ENCODE results near the gene SUPT5H. TPM values are rescaled to one million over a fixed set of nuclear protein-coding genes. Genes with fewer than 3 reads are reported as not detected.
A peak's percentile ranks its signal among the peaks of the same experiment; 100 is the strongest.

Gene SUPT5H
- total RNA-seq, 1 donor from 2014 or later = 139 TPM

- no peak for TF ChIP-seq CTCF (IDR thresholded peaks at IDR 0.05; ENCODE audit: unreplicated experiment)
- H3K36me3 Mint-ChIP-seq (ENCODE audit: low read depth, unreplicated experiment) = peaks cover 3% of the 10 kb centered on the region
- H3K4me3 Mint-ChIP-seq (ENCODE audit: unreplicated experiment) = peak overlapping the region; percentile 89
- H3K27me3 Mint-ChIP-seq (ENCODE audit: unreplicated experiment) = peaks cover 29% of the 10 kb centered on the region
- no peaks in the 10 kb centered on the region for H3K9me3 Mint-ChIP-seq (ENCODE audit: unreplicated experiment)
- peak; percentile 85 for DNase-seq (ENCODE audit: low spot score)
- H3K4me1 Mint-ChIP-seq (ENCODE audit: unreplicated experiment) = peaks cover 24% of the 10 kb centered on the region
- peak overlapping the region; percentile 96 for H3K27ac Mint-ChIP-seq (ENCODE audit: unreplicated experiment)
Measured at GRCh38 chr19:39403331-39404312, 41.8 kb upstream of the SUPT5H start.

GRCh38 chr19:39405261-39405957, 40.0 kb upstream of the SUPT5H start:
- H3K36me3 Mint-ChIP-seq (ENCODE audit: low read depth, unreplicated experiment) = peaks cover 3% of the 10 kb centered on the region
- H3K27ac Mint-ChIP-seq (ENCODE audit: unreplicated experiment) = peak overlapping the region; percentile 89
- DNase-seq (ENCODE audit: low spot score) = no peak
- no peak for TF ChIP-seq CTCF (IDR thresholded peaks at IDR 0.05; ENCODE audit: unreplicated experiment)
- H3K27me3 Mint-ChIP-seq (ENCODE audit: unreplicated experiment) = peaks cover 32% of the 10 kb centered on the region
- H3K4me3 Mint-ChIP-seq (ENCODE audit: unreplicated experiment) = no peak overlapping the region
- H3K9me3 Mint-ChIP-seq (ENCODE audit: unreplicated experiment) = no peaks in the 10 kb centered on the region
- H3K4me1 Mint-ChIP-seq (ENCODE audit: unreplicated experiment) = peaks cover 29% of the 10 kb centered on the region

GRCh38 chr19:39405958-39406655, 39.3 kb upstream of the SUPT5H start:
- peaks cover 4% of the 10 kb centered on the region for H3K36me3 Mint-ChIP-seq (ENCODE audit: low read depth, unreplicated experiment)
- H3K27ac Mint-ChIP-seq (ENCODE audit: unreplicated experiment) = peak overlapping the region; percentile 89
- no peaks in the 10 kb centered on the region for H3K9me3 Mint-ChIP-seq (ENCODE audit: unreplicated experiment)
- no peak for DNase-seq (ENCODE audit: low spot score)
- peaks cover 30% of the 10 kb centered on the region for H3K27me3 Mint-ChIP-seq (ENCODE audit: unreplicated experiment)
- peaks cover 32% of the 10 kb centered on the region for H3K4me1 Mint-ChIP-seq (ENCODE audit: unreplicated experiment)
- H3K4me3 Mint-ChIP-seq (ENCODE audit: unreplicated experiment) = peak overlapping the region; percentile 95
- TF ChIP-seq CTCF (IDR thresholded peaks at IDR 0.05; ENCODE audit: unreplicated experiment) = no peak

GRCh38 chr19:39406656-39407409, 38.5 kb upstream of the SUPT5H start, which contains the start of gene ZFP36:
TSS of gene ZFP36 (plus strand) at chr19:39406847. CDS start at chr19:39406905, 58 bp downstream.
- Mint-ChIP-seq H3K9me3 (ENCODE audit: unreplicated experiment) (no peaks in the 10 kb centered on the region), H3K27me3 (ENCODE audit: unreplicated experiment) (peaks cover 32% of the 10 kb centered on the region), H3K36me3 (ENCODE audit: low read depth, unreplicated experiment) (peaks cover 11% of the 10 kb centered on the region), H3K27ac (ENCODE audit: unreplicated experiment) (peak within 1 kb of the TSS; percentile 89), H3K4me3 (ENCODE audit: unreplicated experiment) (peak within 1 kb of the TSS; percentile 95), H3K4me1 (ENCODE audit: unreplicated experiment) (peaks cover 31% of the 10 kb centered on the region)
- peak; percentile 85 for DNase-seq (ENCODE audit: low spot score)
- TF ChIP-seq CTCF (IDR thresholded peaks at IDR 0.05; ENCODE audit: unreplicated experiment) = no peak
